ENCODE measurements around the gene ARHGAP29.
A peak's percentile ranks its signal among the peaks of the same experiment; 100 is the strongest.

The ARHGAP29 gene

GRCh38 chr1:94281361-94282142 is 44.2 kb upstream of the ARHGAP29 start:
- TF ChIP-seq CTCF (IDR thresholded peaks at IDR 0.05), result no peak
- no peak for DNase-seq (ENCODE audit: low spot score)

GRCh38 chr1:94280541-94280940 is 43.2 kb upstream of the ARHGAP29 start:
- DNase-seq (ENCODE audit: low spot score), result no peak
- no peak overlapping the region for H3K27ac ChIP-seq
- no peak for TF ChIP-seq CTCF (IDR thresholded peaks at IDR 0.05)
- no peak overlapping the region for H3K4me3 ChIP-seq

More at GRCh38 chr1:94281361-94282142, 44.2 kb upstream of the ARHGAP29 start:
- Histone ChIP-seq H3K27ac (no peak overlapping the region), H3K4me3 (no peak overlapping the region)

GRCh38 chr1:94279462-94279861 is 42.1 kb upstream of the ARHGAP29 start:
- TF ChIP-seq CTCF (IDR thresholded peaks at IDR 0.05), result no peak
- no peak for DNase-seq (ENCODE audit: low spot score)
- Histone ChIP-seq H3K27ac (no peak overlapping the region), H3K4me3 (no peak overlapping the region)

GRCh38 chr1:94279038-94279437 is 41.7 kb upstream of the ARHGAP29 start:
- Histone ChIP-seq H3K4me3 (no peak overlapping the region), H3K27ac (no peak overlapping the region)
- TF ChIP-seq CTCF (IDR thresholded peaks at IDR 0.05), result no peak
- no peak for DNase-seq (ENCODE audit: low spot score)

GRCh38 chr1:94276988-94277434 is 39.6 kb upstream of the ARHGAP29 start:
- Histone ChIP-seq H3K27ac (peak overlapping the region; percentile 60 to 84), H3K4me3 (peak overlapping the region; percentile 21)
- no peak for TF ChIP-seq CTCF (IDR thresholded peaks at IDR 0.05)
- no peak for DNase-seq (ENCODE audit: low spot score)

GRCh38 chr1:94275083-94275482 is 37.7 kb upstream of the ARHGAP29 start:
- TF ChIP-seq CTCF (IDR thresholded peaks at IDR 0.05), result no peak
- peak overlapping the region; percentile 28 to 61 for H3K27ac ChIP-seq
- no peak for DNase-seq (ENCODE audit: low spot score)
- H3K4me3 ChIP-seq, result no peak overlapping the region

- TF ChIP-seq CTCF (IDR thresholded peaks at IDR 0.05), result no peak
- DNase-seq (ENCODE audit: low spot score), result no peak
- Histone ChIP-seq H3K27ac (peak overlapping the region; percentile 28 to 61), H3K4me3 (no peak overlapping the region)
Observed at GRCh38 chr1:94274561-94274960, 37.2 kb upstream of the ARHGAP29 start.
